Natural killer cell (primary cell): ENCODE results near the gene CACNB2. TPM values are rescaled to one million over a fixed set of nuclear protein-coding genes. Genes with fewer than 3 reads are reported as not detected.

Source experiments
- ATAC-seq, 3 donors: fragments of 150-1000 bp in 2 of 3; fragments of 200-7000 bp in 1 of 3; cut with Tn5 transposase; 1 replicate in 1 of 3; 2 replicates in 2 of 3; pipeline ENCODE4 v1.10.0; 2021; ENCODE audit warnings: mild to moderate bottlenecking in 2 of 3, moderate library complexity in 2 of 3
- DNase-seq, 2 donors: peaks; one replicate each; pipeline versions ENCODE4 v3.0.0 to v3.0.0-alpha.2; 2013 to 2021; ENCODE audit warnings: mixed read lengths in 1 of 2
- H3K27ac ChIP-seq: one replicate; pipeline ENCODE4 v1.5.1; 2013; ENCODE audit warnings: mild to moderate bottlenecking, low read length
- H3K27me3 ChIP-seq: one replicate; pipeline ENCODE4 v1.6.1; 2013; ENCODE audit warnings: low read length; ENCODE audit not compliant: control insufficient read depth, insufficient read depth
- H3K36me3 ChIP-seq: one replicate; pipeline ENCODE4 v1.6.1; 2013; ENCODE audit warnings: low read length; ENCODE audit not compliant: control insufficient read depth, insufficient read depth
- H3K4me1 ChIP-seq: one replicate; pipeline ENCODE4 v1.6.1; 2013; ENCODE audit warnings: low read length; ENCODE audit not compliant: control insufficient read depth, insufficient read depth
- H3K4me3 ChIP-seq: one replicate; pipeline ENCODE4 v1.5.1; 2013; ENCODE audit warnings: low read length
- H3K9me3 ChIP-seq: one replicate; pipeline ENCODE4 v1.6.1; 2013; ENCODE audit warnings: low read length; ENCODE audit not compliant: control insufficient read depth, insufficient read depth
- H3K27ac Mint-ChIP-seq, 2 donors: one replicate each; pipeline ENCODE4 v1.8.0; 2022; ENCODE audit warnings: mild to moderate bottlenecking in 2 of 2, mixed read lengths in 2 of 2, moderate library complexity in 1 of 2
- H3K27me3 Mint-ChIP-seq, 2 donors: one replicate each; pipeline ENCODE4 v1.8.0; 2022; ENCODE audit warnings: low read depth in 2 of 2, mixed read lengths in 2 of 2
- H3K36me3 Mint-ChIP-seq: one replicate; pipeline ENCODE4 v1.8.0; 2022; ENCODE audit warnings: mixed read lengths
- H3K4me1 Mint-ChIP-seq, 2 donors: one replicate each; pipeline ENCODE4 v1.8.0; 2022; ENCODE audit warnings: mixed read lengths in 2 of 2
- H3K4me3 Mint-ChIP-seq: one replicate; pipeline ENCODE4 v1.8.0; 2022; ENCODE audit warnings: mild to moderate bottlenecking, moderate library complexity, mixed read lengths
- H3K9me3 Mint-ChIP-seq, 2 donors: one replicate each; pipeline ENCODE4 v1.8.0; 2022; ENCODE audit warnings: mixed read lengths in 2 of 2
- whole genome bisulfite sequencing: methylation state at CpG from one replicate; pipeline ENCODE4 v1.1.7; 2013; ENCODE audit warnings: missing lambda C conversion rate; ENCODE audit not compliant: insufficient coverage; 5-methylcytosine and 5-hydroxymethylcytosine counted together
- intact Hi-C: fragments of 100-400 bp; cut with micrococcal nuclease; formaldehyde crosslinking; loops from one replicate; pipeline ENCODE4 v1.14.2; 2022
- total RNA-seq, 4 donors: library from RNA; stranded (reverse); fragments of 120-200 nt in 1 of 4; gene quantifications; one replicate each; pipeline versions ENCODE4 v1.2.3 to v1.2.4, GENCODE V29; 2013 to 2022
- TF ChIP-seq, protein P1 (sequence below): fragments of 200-600 bp; IDR thresholded peaks from one replicate; pipeline ENCODE4 v1.8.0; 2022; ENCODE audit warnings: antibody characterized with exemption

Gene CACNB2
- total RNA-seq, 3 donors from 2014 or later (not counting 1 experiment from before 2014, with no cell fraction given): not detected

- TF ChIP-seq, protein P1, sequence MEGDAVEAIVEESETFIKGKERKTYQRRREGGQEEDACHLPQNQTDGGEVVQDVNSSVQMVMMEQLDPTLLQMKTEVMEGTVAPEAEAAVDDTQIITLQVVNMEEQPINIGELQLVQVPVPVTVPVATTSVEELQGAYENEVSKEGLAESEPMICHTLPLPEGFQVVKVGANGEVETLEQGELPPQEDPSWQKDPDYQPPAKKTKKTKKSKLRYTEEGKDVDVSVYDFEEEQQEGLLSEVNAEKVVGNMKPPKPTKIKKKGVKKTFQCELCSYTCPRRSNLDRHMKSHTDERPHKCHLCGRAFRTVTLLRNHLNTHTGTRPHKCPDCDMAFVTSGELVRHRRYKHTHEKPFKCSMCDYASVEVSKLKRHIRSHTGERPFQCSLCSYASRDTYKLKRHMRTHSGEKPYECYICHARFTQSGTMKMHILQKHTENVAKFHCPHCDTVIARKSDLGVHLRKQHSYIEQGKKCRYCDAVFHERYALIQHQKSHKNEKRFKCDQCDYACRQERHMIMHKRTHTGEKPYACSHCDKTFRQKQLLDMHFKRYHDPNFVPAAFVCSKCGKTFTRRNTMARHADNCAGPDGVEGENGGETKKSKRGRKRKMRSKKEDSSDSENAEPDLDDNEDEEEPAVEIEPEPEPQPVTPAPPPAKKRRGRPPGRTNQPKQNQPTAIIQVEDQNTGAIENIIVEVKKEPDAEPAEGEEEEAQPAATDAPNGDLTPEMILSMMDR: no peak
- no peaks in the 10 kb centered on the region for H3K9me3 Mint-ChIP-seq
- H3K4me1 ChIP-seq: no peaks in the 10 kb centered on the region
- DNase-seq (no peak), ATAC-seq (no peak)
- no peak overlapping the region for H3K4me3 Mint-ChIP-seq
- intact Hi-C loops: no loop called here
- H3K27ac ChIP-seq: no peak overlapping the region
- 70% methylated on average over 2 of the region's 4 CpGs for WGBS
- H3K27me3 ChIP-seq: no peaks in the 10 kb centered on the region
- H3K4me3 ChIP-seq: no peak overlapping the region
- H3K36me3 Mint-ChIP-seq: no peaks in the 10 kb centered on the region
- H3K27me3 Mint-ChIP-seq: no peaks in the 10 kb centered on the region
- H3K27ac Mint-ChIP-seq: no peak overlapping the region
- no peaks in the 10 kb centered on the region for H3K4me1 Mint-ChIP-seq
- no peaks in the 10 kb centered on the region for H3K36me3 ChIP-seq
- no peaks in the 10 kb centered on the region for H3K9me3 ChIP-seq
Measured at GRCh38 chr10:18423058-18423637, 282.9 kb downstream of the CACNB2 start.

- Histone ChIP-seq H3K27me3 (no peaks in the 10 kb centered on the region), H3K4me1 (no peaks in the 10 kb centered on the region), H3K4me3 (no peak overlapping the region), H3K36me3 (no peaks in the 10 kb centered on the region), H3K27ac (no peak overlapping the region), H3K9me3 (no peaks in the 10 kb centered on the region)
- WGBS: 70% methylated on average over 8 of the region's 8 CpGs
- Mint-ChIP-seq H3K9me3 (no peaks in the 10 kb centered on the region), H3K27me3 (no peaks in the 10 kb centered on the region), H3K27ac (no peak overlapping the region), H3K4me1 (no peaks in the 10 kb centered on the region), H3K36me3 (no peaks in the 10 kb centered on the region), H3K4me3 (no peak overlapping the region)
- intact Hi-C loops: no loop called here
- TF ChIP-seq, protein P1: no peak
- ATAC-seq: no peak
- no peak for DNase-seq
Measured at GRCh38 chr10:18424200-18424599, 284.0 kb downstream of the CACNB2 start.

DNA sequence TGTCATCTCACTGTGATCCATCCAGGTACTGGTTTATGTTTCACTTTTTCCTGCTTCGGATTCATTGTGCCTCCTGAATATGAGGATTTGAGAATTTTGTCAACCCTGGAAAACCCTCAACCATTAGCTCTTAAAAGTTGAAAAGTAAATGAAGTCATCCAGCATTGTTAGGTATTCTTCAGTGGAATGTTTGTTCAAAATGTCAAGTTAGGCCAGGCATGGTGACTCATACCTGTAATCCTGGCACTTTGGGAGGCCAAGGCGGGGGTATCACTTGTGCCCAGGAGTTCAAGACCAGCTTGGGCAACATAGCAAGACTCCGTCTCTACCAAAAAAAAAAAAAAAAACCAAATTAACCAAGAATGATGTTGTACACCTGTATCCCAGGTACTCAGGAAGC is 289.1 kb downstream of the CACNB2 start:
- ATAC-seq: no peak
- intact Hi-C loops: no loop called here
- Mint-ChIP-seq H3K36me3 (no peaks in the 10 kb centered on the region), H3K27me3 (no peaks in the 10 kb centered on the region), H3K4me1 (no peaks in the 10 kb centered on the region), H3K4me3 (no peak overlapping the region), H3K9me3 (no peaks in the 10 kb centered on the region), H3K27ac (no peak overlapping the region)
- TF ChIP-seq, protein P1: no peak
- DNase-seq: no peak
- Histone ChIP-seq H3K27me3 (no peaks in the 10 kb centered on the region), H3K4me3 (no peak overlapping the region), H3K27ac (no peak overlapping the region), H3K9me3 (no peaks in the 10 kb centered on the region), H3K36me3 (no peaks in the 10 kb centered on the region), H3K4me1 (no peaks in the 10 kb centered on the region)
- 89% methylated on average over 1 of the region's 3 CpGs for WGBS

DNA sequence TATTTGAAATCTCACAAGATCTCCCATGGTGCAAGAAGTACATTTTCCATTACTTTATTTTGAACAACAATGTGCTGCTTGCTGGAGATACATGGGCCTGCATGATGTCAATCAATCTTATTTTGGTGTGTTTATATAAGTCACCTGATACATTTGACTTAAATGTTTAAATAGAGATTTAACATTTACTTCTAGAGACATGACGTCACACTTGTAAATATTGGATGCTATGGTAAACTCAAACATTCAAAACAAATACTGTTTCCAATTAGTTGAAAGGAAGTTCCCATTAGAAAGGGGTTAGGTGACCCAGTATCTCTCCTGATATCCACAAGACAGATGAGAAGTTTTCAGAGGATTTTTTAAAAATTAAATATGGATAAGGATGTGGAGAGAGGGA is 296.7 kb downstream of the CACNB2 start:
- Mint-ChIP-seq H3K9me3 (peaks cover 0 to 2% of the 10 kb centered on the region in 2 donors), H3K36me3 (no peaks in the 10 kb centered on the region), H3K27ac (no peak overlapping the region), H3K27me3 (no peaks in the 10 kb centered on the region), H3K4me3 (no peak overlapping the region), H3K4me1 (no peaks in the 10 kb centered on the region)
- TF ChIP-seq, protein P1: no peak
- ATAC-seq (no peak), DNase-seq (no peak)
- H3K36me3 ChIP-seq: no peaks in the 10 kb centered on the region
- no peaks in the 10 kb centered on the region for H3K9me3 ChIP-seq
- no peak overlapping the region for H3K27ac ChIP-seq
- H3K4me3 ChIP-seq: no peak overlapping the region
- H3K4me1 ChIP-seq: no peaks in the 10 kb centered on the region
- intact Hi-C loops: no loop called here
- no peaks in the 10 kb centered on the region for H3K27me3 ChIP-seq
- WGBS: no CpG with 5 or more reads among the region's 1 CpG
